GM20000 (cell line): ENCODE results near the gene GLS2.

Experiments
- DNase-seq: peaks from one replicate; pipeline ENCODE4 v3.0.0; 2012; ENCODE audit warnings: low spot score
- CTCF ChIP-seq: IDR thresholded peaks from 2 replicates; pipeline ENCODE4 v1.5.1; 2012; ENCODE audit warnings: mild to moderate bottlenecking, control low read depth; ENCODE audit errors: extremely low read depth, missing control alignments

Gene GLS2

DNA sequence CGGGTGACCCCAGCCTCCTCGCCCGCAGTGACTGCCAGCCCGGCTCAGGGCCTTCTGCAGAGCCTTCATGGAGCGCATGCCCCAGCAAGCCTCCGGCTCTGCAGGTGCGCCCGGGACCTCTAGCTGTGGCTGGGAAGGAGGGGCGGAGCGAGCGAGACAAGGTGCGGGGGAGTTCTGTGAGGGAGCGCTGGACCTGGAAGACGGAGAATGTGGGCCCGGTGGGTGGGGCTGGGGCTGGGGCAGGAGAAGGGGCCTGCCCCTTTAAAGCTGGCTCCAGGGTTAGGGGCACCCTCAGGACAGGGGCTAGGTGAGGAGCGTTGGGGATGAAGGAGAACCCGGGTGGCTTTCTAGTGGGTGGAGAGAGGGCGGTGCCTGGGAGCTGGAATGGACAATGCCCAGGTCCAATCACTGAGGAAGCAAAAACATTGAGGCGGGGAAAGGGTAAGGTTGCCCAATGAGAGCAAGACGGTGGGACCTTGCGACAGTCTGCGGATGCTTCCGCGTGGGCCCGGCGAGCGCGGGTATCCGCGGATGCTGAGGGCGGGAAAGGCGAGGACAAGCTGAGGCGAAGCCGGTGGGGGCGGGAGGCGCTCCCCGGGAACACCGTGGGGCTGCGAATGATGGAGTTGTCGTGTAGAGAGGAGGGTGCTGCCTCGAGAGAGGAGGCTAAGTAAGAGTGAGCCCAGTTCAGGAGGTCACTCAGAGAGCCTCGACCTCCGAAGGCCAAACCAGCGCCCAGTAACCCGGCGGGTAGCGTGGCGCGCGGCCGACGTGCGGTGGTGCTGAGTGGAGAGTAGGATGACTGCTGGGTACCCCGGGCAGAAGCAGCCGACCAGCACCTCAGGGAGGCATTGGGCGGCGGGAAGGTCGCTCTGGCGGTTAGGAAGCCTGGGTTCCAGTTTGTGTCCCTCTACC is at the start of gene GLS2:
Gene GLS2 (minus strand): TSS at position 121 of the 915 bp plus-strand sequence. CDS start 43 bp downstream, at position 78.
- no peak for TF ChIP-seq CTCF
- peak; percentile 94 for DNase-seq

DNA sequence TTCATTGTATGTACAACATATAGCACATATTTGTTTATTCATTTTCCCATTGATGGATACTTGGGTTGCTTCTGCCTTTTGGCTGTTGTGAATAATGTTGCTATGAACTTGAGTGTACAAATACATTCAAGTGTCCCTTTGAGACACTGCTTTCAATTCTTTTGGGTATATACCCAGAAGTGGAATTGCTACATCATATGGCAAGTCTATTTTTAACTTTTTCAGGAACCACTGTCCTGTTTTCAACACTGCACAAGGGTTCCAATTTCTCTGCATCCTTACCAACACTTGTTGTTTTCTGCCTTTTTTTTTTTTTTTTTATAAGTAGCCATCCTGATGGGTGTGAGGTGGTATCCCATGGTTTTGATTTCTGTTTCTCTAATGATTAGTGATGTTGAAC is 49.6 kb upstream of the GLS2 start:
- DNase-seq, result no peak
- TF ChIP-seq CTCF, result no peak

DNA sequence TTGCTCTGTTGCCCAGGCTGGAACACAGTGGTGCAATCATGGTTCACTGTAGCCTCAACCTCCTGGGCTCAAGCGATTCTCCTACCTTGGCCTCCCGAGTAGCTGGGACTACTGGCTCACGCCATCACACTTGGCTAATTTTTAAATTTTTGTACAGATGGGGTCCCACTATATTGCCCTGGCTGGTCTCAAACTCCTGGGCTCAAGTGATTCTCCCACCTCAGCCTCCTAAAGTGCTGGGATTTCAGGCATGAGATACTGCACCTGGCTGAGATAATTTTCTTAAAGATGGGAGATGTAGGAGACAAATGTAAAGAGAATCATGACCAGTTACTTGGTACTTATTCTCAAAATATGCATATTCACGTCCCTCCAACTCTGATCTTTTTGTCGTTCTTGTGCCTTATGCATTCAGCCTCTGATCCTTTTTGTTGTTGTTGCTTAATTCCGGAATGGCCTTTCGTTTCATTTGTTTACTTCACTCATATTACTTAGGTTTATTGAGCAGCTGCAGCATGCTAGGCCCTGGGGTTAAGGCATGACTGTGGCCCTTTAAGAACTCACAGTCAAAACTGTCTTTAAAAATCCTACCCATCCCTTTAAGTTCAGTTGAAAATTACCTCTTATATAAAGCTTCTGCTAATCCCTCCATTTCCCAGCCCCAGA is 42.6 kb upstream of the GLS2 start:
- no peak for DNase-seq
- no peak for TF ChIP-seq CTCF

- TF ChIP-seq CTCF, result no peak
- DNase-seq, result no peak
Measured at GRCh38 chr12:56529656-56530055, 41.7 kb upstream of the GLS2 start.

DNA sequence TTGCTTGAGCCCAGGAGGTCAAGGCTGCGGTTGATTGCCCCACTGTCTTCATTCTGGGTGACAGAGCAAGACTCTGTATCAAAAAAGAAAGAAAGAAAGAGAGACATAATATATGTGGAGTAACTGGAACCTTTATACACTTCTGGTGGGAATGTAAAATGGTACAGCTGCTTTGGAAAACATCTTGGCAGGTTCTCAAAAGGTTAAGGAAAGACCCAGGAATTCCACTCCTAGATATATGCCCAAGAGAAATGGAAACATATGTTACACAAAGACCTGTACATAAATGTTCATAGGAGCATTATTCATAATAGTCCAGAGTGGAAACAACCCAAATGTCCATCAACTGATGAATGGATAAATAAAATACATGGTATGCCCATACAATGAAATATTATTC is 40.9 kb upstream of the GLS2 start:
- no peak for TF ChIP-seq CTCF
- DNase-seq, result no peak

GRCh38 chr12:56522411-56523193 is 34.6 kb upstream of the GLS2 start:
- no peak for TF ChIP-seq CTCF
- DNase-seq, result no peak
